ENCODE measurements around the gene FAS. TPM values are rescaled to one million over a fixed set of nuclear protein-coding genes. Genes with fewer than 3 reads are reported as not detected.

FAS gene
- total RNA-seq, 4 donors from 2014 or later: 9.4 to 34.1 (median 17.4) TPM

- Histone ChIP-seq H3K27me3 (no peaks in the 10 kb centered on the region), H3K4me1 (peaks cover 5 to 6% of the 10 kb centered on the region in 2 donors), H3K27ac (peak overlapping the region; percentile 99), H3K4me3 (replicated peaks in 1 of 3) (peak overlapping the region in 2 of 3 donors; percentile 75 to 78), H3K9me3 (no peaks in the 10 kb centered on the region), H3K36me3 (no peaks in the 10 kb centered on the region)
- TF ChIP-seq POLR2A (IDR thresholded peaks at IDR 0.05) (no peak), CTCF (IDR thresholded peaks at IDR 0.05) (no peak)
- DNase-seq: no peak
- intact Hi-C loops (cut with DNase I): loop anchor here (2.0 to 10.0 kb wide), 2 partner anchors 55 to 155 kb away; no protein-coding TSS in a partner anchor
- 2 to 4% methylated on average over 8 of the region's 8 CpGs for WGBS, 2 donors
Measured at GRCh38 chr10:88989824-88990383, 694 bp upstream of the FAS start.

- Histone ChIP-seq H3K27me3 (no peaks in the 10 kb centered on the region), H3K4me3 (replicated peaks in 1 of 3) (peak overlapping the region; percentile 75 to 86 (median 78)), H3K27ac (peak overlapping the region; percentile 99), H3K9me3 (no peaks in the 10 kb centered on the region), H3K4me1 (peaks cover 5 to 6% of the 10 kb centered on the region in 2 donors), H3K36me3 (no peaks in the 10 kb centered on the region)
- DNase-seq: peak; percentile 63 to 78
- intact Hi-C loops (cut with DNase I): no loop called here
- TF ChIP-seq POLR2A (IDR thresholded peaks at IDR 0.05): peak in 1 of 2 donors; percentile 52
- peak in 1 of 6 experiments; percentile 15 for TF ChIP-seq CTCF (IDR thresholded peaks at IDR 0.05)
- WGBS, 2 donors: 0 to 1% methylated on average over 30 to 38 of the region's 38 CpGs
Measured at GRCh38 chr10:88991161-88991898, 732 bp downstream of the FAS start.

GRCh38 chr10:88991899-88992320 lies 1.3 kb downstream of the FAS start:
- peak overlapping the region; percentile 99 for H3K27ac ChIP-seq
- 15 to 23% methylated on average over 6 of the region's 6 CpGs for WGBS, 2 donors
- intact Hi-C loops (cut with DNase I): no loop called here
- H3K9me3 ChIP-seq: no peaks in the 10 kb centered on the region
- H3K4me1 ChIP-seq: peaks cover 5 to 6% of the 10 kb centered on the region in 2 donors
- H3K4me3 ChIP-seq (replicated peaks in 1 of 3): peak overlapping the region; percentile 75 to 86 (median 78)
- no peaks in the 10 kb centered on the region for H3K27me3 ChIP-seq
- TF ChIP-seq CTCF (IDR thresholded peaks at IDR 0.05) (no peak), POLR2A (IDR thresholded peaks at IDR 0.05) (no peak)
- no peaks in the 10 kb centered on the region for H3K36me3 ChIP-seq
- no peak for DNase-seq

- peak overlapping the region; percentile 36 to 99 (median 56) for H3K27ac ChIP-seq
- no peaks in the 10 kb centered on the region for H3K27me3 ChIP-seq
- no peaks in the 10 kb centered on the region for H3K36me3 ChIP-seq
- intact Hi-C loops (cut with DNase I): no loop called here
- H3K4me3 ChIP-seq (replicated peaks in 1 of 3): peak overlapping the region in 1 of 3 donors; percentile 78
- TF ChIP-seq CTCF (IDR thresholded peaks at IDR 0.05): no peak
- TF ChIP-seq POLR2A (IDR thresholded peaks at IDR 0.05): no peak
- DNase-seq: peak in 1 of 2 donors; percentile 40
- no peaks in the 10 kb centered on the region for H3K9me3 ChIP-seq
- peaks cover 5 to 6% of the 10 kb centered on the region in 2 donors for H3K4me1 ChIP-seq
- 55 to 81% methylated on average over 3 of the region's 3 CpGs for WGBS, 2 donors
Measured at GRCh38 chr10:88992921-88993524, 2.4 kb downstream of the FAS start.

All from thyroid gland (tissue), 4 donors.